HCT116 (cell line): ENCODE data around the gene JDP2. TPM values are rescaled to one million over a fixed set of nuclear protein-coding genes. Genes with fewer than 3 reads are reported as not detected.

Source experiments
- ATAC-seq: fragments of 200-7000 bp; cut with Tn5 transposase; 2 replicates; pipeline ENCODE4 v1.9.1; 2020; ENCODE audit warnings: mild to moderate bottlenecking, moderate library complexity
- BruUV-seq: library from RNA; stranded (reverse); fragments of 400-500 nt; replicated peaks from 2 replicates; lab custom pipeline; 2021; lab: Mats Ljungman, UMichigan
- CTCF ChIA-PET: fragments of 300-600 bp; sonication (Branson Sonifier 250); formaldehyde crosslinking; loops from one replicate; lab custom pipeline; 2021; ENCODE audit warnings: antibody characterized with exemption; lab: Charles Lee
- POLR2A ChIA-PET: fragments of 300-600, 350-600 bp; sonication (Branson Sonifier 250); formaldehyde crosslinking; loops from one replicate; lab custom pipeline; 2021; ENCODE audit warnings: antibody characterized with exemption; lab: Charles Lee
- RAD21 ChIA-PET, 2 experiments: fragments of 300-600 bp; sonication (Branson Sonifier 250); formaldehyde crosslinking; loops; one replicate each; lab custom pipeline; 2023; ENCODE audit warnings: low total read pairs in 2 of 2; ENCODE audit not compliant: uncharacterized antibody in 2 of 2, unreplicated experiment in 2 of 2, low non-redundant PET in 1 of 2; lab: Charles Lee
- DNase-seq: peaks from one replicate; pipeline ENCODE4 v3.0.0-alpha.2; 2010; ENCODE audit warnings: low read depth, low spot score
- H2AFZ ChIP-seq: fragments of 200-600 bp; shearing (Covaris generic), sonication (generic); 2 replicates; pipeline ENCODE4 v1.6.1; 2017; ENCODE audit warnings: low read depth, mixed run types, mixed read lengths, antibody characterized with exemption, low read length; ENCODE audit not compliant: poor library complexity, severe bottlenecking
- H3K27ac ChIP-seq: 2 replicates; pipeline ENCODE4 v1.5.1; 2012; ENCODE audit warnings: low read depth, low read length
- H3K27me3 ChIP-seq: fragments of 200-600 bp; sonication (generic); 2 replicates; pipeline ENCODE4 v1.6.1; 2016; ENCODE audit warnings: mixed run types, low read length, mixed read lengths; ENCODE audit not compliant: insufficient read depth
- H3K36me3 ChIP-seq, 2 experiments: fragments of 200-500 bp in 1 of 2; fragments of 200-600 bp in 1 of 2; sonication (Bioruptor generic) in 1 of 2; sonication (generic) in 1 of 2; 2 replicates each; pipeline versions ENCODE4 v1.5.1 to v1.6.1; 2014 to 2016; ENCODE audit warnings: low read length in 2 of 2, inconsistent platforms in 1 of 2, mixed read lengths in 1 of 2, mixed run types in 1 of 2; ENCODE audit not compliant: insufficient read depth in 2 of 2, control insufficient read depth in 1 of 2
- H3K4me1 ChIP-seq, 2 experiments: fragments of 200-600 bp in 1 of 2; sonication (generic) in 1 of 2; 2 replicates each; pipeline versions ENCODE4 v1.5.1 to v1.6.1; 2012 to 2017; ENCODE audit warnings: low read length in 2 of 2, inconsistent platforms in 1 of 2, mild to moderate bottlenecking in 1 of 2, mixed read lengths in 1 of 2, mixed run types in 1 of 2, moderate library complexity in 1 of 2; ENCODE audit not compliant: insufficient read depth in 2 of 2, control insufficient read depth in 1 of 2
- H3K4me2 ChIP-seq: fragments of 200-600 bp; sonication (generic); 2 replicates; pipeline ENCODE4 v1.6.1; 2017; ENCODE audit warnings: mixed run types, low read length, mixed read lengths
- H3K4me3 ChIP-seq, 2 experiments: fragments of 200-600 bp in 1 of 2; sonication (generic) in 1 of 2; replicated peaks in 1 of 2; 2 replicates each; pipeline ENCODE4 v1.5.1; 2011 to 2016; ENCODE audit warnings: low read length in 2 of 2, control low read depth in 1 of 2, low read depth in 1 of 2, mild to moderate bottlenecking in 1 of 2, mixed read lengths in 1 of 2, mixed run types in 1 of 2
- H3K79me2 ChIP-seq: fragments of 200-600 bp; sonication (generic); 2 replicates; pipeline ENCODE4 v1.6.1; 2017; ENCODE audit warnings: mild to moderate bottlenecking, mixed run types, low read length, moderate library complexity, mixed read lengths; ENCODE audit not compliant: insufficient read depth
- H3K9ac ChIP-seq: fragments of 200-600 bp; sonication (generic); 2 replicates; pipeline ENCODE4 v1.6.1; 2016; ENCODE audit warnings: low read length, mixed read lengths
- H3K9me2 ChIP-seq: fragments of 200-600 bp; sonication (generic), shearing (Covaris generic); 2 replicates; pipeline ENCODE4 v1.6.1; 2017; ENCODE audit warnings: mixed run types, mild to moderate bottlenecking, moderate library complexity; ENCODE audit not compliant: insufficient read depth
- H3K9me3 ChIP-seq, 2 experiments: fragments of 200-500 bp in 1 of 2; fragments of 200-600 bp in 1 of 2; sonication (Bioruptor generic) in 1 of 2; sonication (generic) in 1 of 2; 2 replicates each; pipeline ENCODE4 v1.6.1; 2014 to 2017; ENCODE audit warnings: low read length in 2 of 2, mixed read lengths in 2 of 2, inconsistent platforms in 1 of 2, low read depth in 1 of 2, mild to moderate bottlenecking in 1 of 2, mixed run types in 1 of 2, moderate library complexity in 1 of 2; ENCODE audit not compliant: control insufficient read depth in 1 of 2, insufficient read depth in 1 of 2
- H4K20me1 ChIP-seq: fragments of 200-600 bp; sonication (generic), shearing (Covaris generic); 2 replicates; pipeline ENCODE4 v1.6.1; 2017; ENCODE audit warnings: mixed run types, mild to moderate bottlenecking, moderate library complexity; ENCODE audit not compliant: insufficient read depth
- EGR1 ChIP-seq: IDR thresholded peaks from 2 replicates; pipeline ENCODE4 v1.6.1; 2012; ENCODE audit warnings: low read depth
- ELF1 ChIP-seq: IDR thresholded peaks from 2 replicates; pipeline ENCODE4 v1.6.1; 2012; ENCODE audit warnings: low read depth, borderline replicate concordance
- EZH2 ChIP-seq: fragments of 200-600 bp; sonication (generic); IDR thresholded peaks from 2 replicates; pipeline ENCODE4 v1.6.1; 2017; ENCODE audit warnings: antibody characterized with exemption, mixed run types
- EZH2phosphoT487 ChIP-seq: fragments of 200-600 bp; IDR thresholded peaks from 2 replicates; pipeline ENCODE4 v1.6.1; 2018; ENCODE audit warnings: antibody characterized with exemption, borderline replicate concordance
- FOSL1 ChIP-seq: IDR thresholded peaks from 2 replicates; pipeline ENCODE4 v1.6.1; 2012; ENCODE audit warnings: low read depth
- POLR2A ChIP-seq: IDR thresholded peaks from 2 replicates; pipeline ENCODE4 v1.7.0; 2011; ENCODE audit warnings: borderline replicate concordance; ENCODE audit not compliant: insufficient read depth, insufficient read length; ENCODE audit errors: extremely low read depth
- POLR2AphosphoS5 ChIP-seq: IDR thresholded peaks from 2 replicates; pipeline ENCODE4 v1.6.1; 2011; ENCODE audit warnings: mild to moderate bottlenecking, low read depth, low read length, moderate library complexity
- SIN3A ChIP-seq: IDR thresholded peaks from 2 replicates; pipeline ENCODE4 v1.6.1; 2012; ENCODE audit warnings: low read depth
- SP1 ChIP-seq: IDR thresholded peaks from 2 replicates; pipeline ENCODE4 v1.6.1; 2012; ENCODE audit warnings: low read depth
- YY1 ChIP-seq: IDR thresholded peaks from 2 replicates; pipeline ENCODE4 v1.6.1; 2011; ENCODE audit warnings: low read length, low read depth, moderate library complexity, mild to moderate bottlenecking; ENCODE audit not compliant: insufficient replicate concordance; ENCODE audit errors: extremely low read depth
- ZFX ChIP-seq: fragments of 450-650 bp; IDR thresholded peaks from 2 replicates; pipeline ENCODE4 v1.6.1; 2017
- intact Hi-C: fragments of 100-400 bp; cut with micrococcal nuclease; formaldehyde crosslinking; loops from 2 replicates; pipeline ENCODE4 v1.10.0; 2022
- total RNA-seq: library from RNA; stranded (reverse); gene quantifications from one replicate; pipeline ENCODE4 v1.2.1, GENCODE V29; 2021; ENCODE audit not compliant: unreplicated experiment
- TF ChIP-seq, protein P1 (sequence below): IDR thresholded peaks from 2 replicates; pipeline ENCODE4 v1.6.1; 2012
- TF ChIP-seq, protein P2 (sequence below): IDR thresholded peaks from 2 replicates; pipeline ENCODE4 v1.6.1; 2012
- TF ChIP-seq, protein P3 (sequence below), 3 experiments: fragments of 200-600 bp in 1 of 3; sonication (generic) in 1 of 3; IDR thresholded peaks in 2 of 3; conservative IDR thresholded peaks in 1 of 3; 2 replicates each; pipeline ENCODE4 v1.5.1; 2012 to 2017; ENCODE audit warnings: low read depth in 2 of 3, low read length in 2 of 3, antibody characterized with exemption in 1 of 3, borderline replicate concordance in 1 of 3, control low read depth in 1 of 3, mild to moderate bottlenecking in 1 of 3, mixed read lengths in 1 of 3, mixed run types in 1 of 3, moderate library complexity in 1 of 3; ENCODE audit not compliant: insufficient read depth in 1 of 3

The JDP2 gene
- total RNA-seq, 1 experiment from 2014 or later: 25.4 TPM

DNA sequence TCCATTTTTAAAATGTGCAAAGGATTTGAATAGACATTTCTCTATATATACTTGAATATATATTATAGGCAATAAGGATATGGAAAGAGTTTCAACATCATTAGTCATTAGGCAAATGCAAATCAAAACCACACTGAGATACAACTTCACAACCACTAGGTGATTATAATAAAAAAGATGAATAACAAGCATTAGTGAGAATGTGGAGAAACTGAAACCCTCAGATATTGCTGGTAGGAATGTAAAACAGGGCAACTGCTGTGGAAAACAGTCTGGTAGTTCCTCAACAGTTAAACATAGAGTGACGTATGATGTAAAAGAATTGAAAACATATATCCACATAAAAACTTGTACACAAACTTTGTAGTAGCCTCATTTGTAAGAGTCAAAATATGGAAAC lies 82.7 kb downstream of the JDP2 start:
- RAD21 ChIA-PET: no interaction called here
- intact Hi-C loops: no loop called here
- Histone ChIP-seq H3K4me3 (no peak overlapping the region), H3K27ac (no peak overlapping the region), H3K9ac (no peak overlapping the region), H3K4me1 (no peaks in the 10 kb centered on the region), H3K79me2 (no peaks in the 10 kb centered on the region), H3K4me2 (no peak overlapping the region), H2AFZ (no peak overlapping the region), H3K27me3 (no peaks in the 10 kb centered on the region), H3K36me3 (no peaks in the 10 kb centered on the region), H3K9me3 (peaks cover 0 to 8% of the 10 kb centered on the region in 2 experiments; a peak in 2 of 4 replicates), H4K20me1 (no peaks in the 10 kb centered on the region), H3K9me2 (no peaks in the 10 kb centered on the region)
- BruUV-seq: no TSS peak
- no peak for TF ChIP-seq EZH2phosphoT487
- TF ChIP-seq, protein P1, sequence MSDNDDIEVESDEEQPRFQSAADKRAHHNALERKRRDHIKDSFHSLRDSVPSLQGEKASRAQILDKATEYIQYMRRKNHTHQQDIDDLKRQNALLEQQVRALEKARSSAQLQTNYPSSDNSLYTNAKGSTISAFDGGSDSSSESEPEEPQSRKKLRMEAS: no peak
- TF ChIP-seq SP1: no peak
- TF ChIP-seq YY1: no peak
- no peak for TF ChIP-seq FOSL1
- no peak for TF ChIP-seq ZFX
- TF ChIP-seq EGR1: no peak
- no peak for TF ChIP-seq POLR2AphosphoS5
- TF ChIP-seq, protein P2, sequence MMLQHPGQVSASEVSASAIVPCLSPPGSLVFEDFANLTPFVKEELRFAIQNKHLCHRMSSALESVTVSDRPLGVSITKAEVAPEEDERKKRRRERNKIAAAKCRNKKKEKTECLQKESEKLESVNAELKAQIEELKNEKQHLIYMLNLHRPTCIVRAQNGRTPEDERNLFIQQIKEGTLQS: no peak
- TF ChIP-seq SIN3A: no peak
- TF ChIP-seq, protein P3, sequence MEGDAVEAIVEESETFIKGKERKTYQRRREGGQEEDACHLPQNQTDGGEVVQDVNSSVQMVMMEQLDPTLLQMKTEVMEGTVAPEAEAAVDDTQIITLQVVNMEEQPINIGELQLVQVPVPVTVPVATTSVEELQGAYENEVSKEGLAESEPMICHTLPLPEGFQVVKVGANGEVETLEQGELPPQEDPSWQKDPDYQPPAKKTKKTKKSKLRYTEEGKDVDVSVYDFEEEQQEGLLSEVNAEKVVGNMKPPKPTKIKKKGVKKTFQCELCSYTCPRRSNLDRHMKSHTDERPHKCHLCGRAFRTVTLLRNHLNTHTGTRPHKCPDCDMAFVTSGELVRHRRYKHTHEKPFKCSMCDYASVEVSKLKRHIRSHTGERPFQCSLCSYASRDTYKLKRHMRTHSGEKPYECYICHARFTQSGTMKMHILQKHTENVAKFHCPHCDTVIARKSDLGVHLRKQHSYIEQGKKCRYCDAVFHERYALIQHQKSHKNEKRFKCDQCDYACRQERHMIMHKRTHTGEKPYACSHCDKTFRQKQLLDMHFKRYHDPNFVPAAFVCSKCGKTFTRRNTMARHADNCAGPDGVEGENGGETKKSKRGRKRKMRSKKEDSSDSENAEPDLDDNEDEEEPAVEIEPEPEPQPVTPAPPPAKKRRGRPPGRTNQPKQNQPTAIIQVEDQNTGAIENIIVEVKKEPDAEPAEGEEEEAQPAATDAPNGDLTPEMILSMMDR (IDR thresholded peaks at IDR 0.05 in 2 of 3, conservative IDR thresholded peaks at IDR 0.05 in 1 of 3; ENCODE audit: borderline replicate concordance in 1 of 3, insufficient read depth in 1 of 3, low read depth in 2 of 3, low read length in 2 of 3): no peak
- TF ChIP-seq ELF1: no peak
- no peak for TF ChIP-seq POLR2A
- TF ChIP-seq EZH2: no peak
- POLR2A ChIA-PET: no interaction called here
- CTCF ChIA-PET: no interaction called here
- no peak for ATAC-seq
- no peak for DNase-seq
